HG03521 (cell line): ENCODE measurements around the gene CLPSL2.

ENCODE experiments used
- ATAC-seq: cut with Tn5 transposase; IDR thresholded peaks from one replicate; pipeline ENCODE4 v1.9.1; 2021; ENCODE audit warnings: mild to moderate bottlenecking, moderate library complexity; ENCODE audit not compliant: unreplicated experiment

The CLPSL2 gene

GRCh38 chr6:35786272-35786671 lies 9.9 kb downstream of the CLPSL2 start:
- ATAC-seq, result no peak

GRCh38 chr6:35786810-35787209 lies 10.4 kb downstream of the CLPSL2 start:
- ATAC-seq, result no peak

GRCh38 chr6:35787266-35788218 lies 11.1 kb downstream of the CLPSL2 start:
- ATAC-seq, result no peak

- no peak for ATAC-seq
Observed at GRCh38 chr6:35788423-35788982, 12.1 kb downstream of the CLPSL2 start.

- ATAC-seq, result no peak
Observed at GRCh38 chr6:35790683-35791082, 14.3 kb downstream of the CLPSL2 start.

- ATAC-seq, result no peak
Observed at GRCh38 chr6:35794536-35795452, 18.4 kb downstream of the CLPSL2 start.

- ATAC-seq, result no peak
Observed at GRCh38 chr6:35795453-35796071, 19.2 kb downstream of the CLPSL2 start.

- no peak for ATAC-seq
Observed at GRCh38 chr6:35796236-35796635, 19.8 kb downstream of the CLPSL2 start.

GRCh38 chr6:35797837-35798526 lies 21.6 kb downstream of the CLPSL2 start:
- ATAC-seq, result no peak

- no peak for ATAC-seq
Observed at GRCh38 chr6:35798706-35799105, 22.3 kb downstream of the CLPSL2 start.

GRCh38 chr6:35801148-35801547 lies 24.8 kb downstream of the CLPSL2 start:
- ATAC-seq, result no peak

- no peak for ATAC-seq
Observed at GRCh38 chr6:35804996-35805736, 28.8 kb downstream of the CLPSL2 start, which contains the start of gene LHFPL5. LHFPL5 (plus strand) TSS chr6:35805352; CDS start chr6:35805671, 319 bp downstream.

- ATAC-seq, result no peak
Observed at GRCh38 chr6:35808688-35809087, 32.3 kb downstream of the CLPSL2 start.

GRCh38 chr6:35809809-35810208 lies 33.4 kb downstream of the CLPSL2 start:
- no peak for ATAC-seq

- no peak for ATAC-seq
Observed at GRCh38 chr6:35810971-35811698, 34.7 kb downstream of the CLPSL2 start.

- ATAC-seq, result no peak
Observed at GRCh38 chr6:35811699-35811995, 35.2 kb downstream of the CLPSL2 start.

- ATAC-seq, result no peak
Observed at GRCh38 chr6:35817515-35817914, 41.1 kb downstream of the CLPSL2 start.

GRCh38 chr6:35823601-35824000 lies 47.2 kb downstream of the CLPSL2 start:
- no peak for ATAC-seq
